ENCODE data around the gene WASF1. TPM values are rescaled to one million over a fixed set of nuclear protein-coding genes. Genes with fewer than 3 reads are reported as not detected.
"Not testable (repeated sequence)": the region's sequence is repeated elsewhere in the genome, so short reads cannot be mapped to it uniquely, and the experiment has no call there.

The WASF1 gene
- total and polyA plus RNA-seq, 2 experiments from 2014 or later: 15.8 to 24.6 TPM

- Histone ChIP-seq H3K4me1 (ENCODE audit: insufficient read depth) (no peaks in the 10 kb centered on the region), H2AFZ (no peak overlapping the region), H3K79me2 (no peaks in the 10 kb centered on the region), H3K9me2 (replicated peaks; ENCODE audit: insufficient read depth) (no peaks in the 10 kb centered on the region), H3K4me3 (no peak overlapping the region), H3K27me3 (no peaks in the 10 kb centered on the region), H4K20me1 (ENCODE audit: insufficient read depth, poor library complexity, severe bottlenecking) (no peaks in the 10 kb centered on the region), H3K4me2 (no peak overlapping the region), H3K9me3 (ENCODE audit: low read depth) (no peaks in the 10 kb centered on the region), H3K27ac (no peak overlapping the region), H3K36me3 (replicated peaks; ENCODE audit: insufficient read depth, low read depth) (no peaks in the 10 kb centered on the region)
- no peak for DNase-seq (ENCODE audit: low spot score)
- 100% methylated on average over 2 of the region's 2 CpGs for WGBS (ENCODE audit: low lambda C conversion rate, missing lambda C conversion rate)
- TF ChIP-seq CTCF (IDR thresholded peaks at IDR 0.05; ENCODE audit: poor library complexity) (no peak), EZH2phosphoT487 (IDR thresholded peaks at IDR 0.05; ENCODE audit: low read depth, severe bottlenecking, unreplicated experiment) (no peak), EZH2 (IDR thresholded peaks at IDR 0.05; ENCODE audit: borderline replicate concordance) (no peak)
Measured at GRCh38 chr6:110085285-110085684, 94.2 kb downstream of the WASF1 start.

- DNase-seq (ENCODE audit: low spot score): no peak
- Histone ChIP-seq H3K9me2 (replicated peaks; ENCODE audit: insufficient read depth) (no peaks in the 10 kb centered on the region), H3K4me1 (ENCODE audit: insufficient read depth) (no peaks in the 10 kb centered on the region), H3K27me3 (no peaks in the 10 kb centered on the region), H3K79me2 (no peaks in the 10 kb centered on the region), H3K4me2 (no peak overlapping the region), H2AFZ (no peak overlapping the region), H3K36me3 (replicated peaks; ENCODE audit: insufficient read depth, low read depth) (no peaks in the 10 kb centered on the region), H4K20me1 (ENCODE audit: insufficient read depth, poor library complexity, severe bottlenecking) (no peaks in the 10 kb centered on the region), H3K4me3 (no peak overlapping the region), H3K9me3 (ENCODE audit: low read depth) (no peaks in the 10 kb centered on the region), H3K27ac (no peak overlapping the region)
- TF ChIP-seq CTCF (IDR thresholded peaks at IDR 0.05; ENCODE audit: poor library complexity): no peak
- no peak for TF ChIP-seq EZH2 (IDR thresholded peaks at IDR 0.05; ENCODE audit: borderline replicate concordance)
- no peak for TF ChIP-seq EZH2phosphoT487 (IDR thresholded peaks at IDR 0.05; ENCODE audit: low read depth, severe bottlenecking, unreplicated experiment)
- WGBS (ENCODE audit: low lambda C conversion rate, missing lambda C conversion rate): 72% methylated on average over 1 of the region's 1 CpG
Measured at GRCh38 chr6:110083875-110084585, 95.4 kb downstream of the WASF1 start.

GRCh38 chr6:110075406-110075805, 104.1 kb downstream of the WASF1 start:
- no peak for TF ChIP-seq EZH2phosphoT487 (IDR thresholded peaks at IDR 0.05; ENCODE audit: low read depth, severe bottlenecking, unreplicated experiment)
- no peak for TF ChIP-seq CTCF (IDR thresholded peaks at IDR 0.05; ENCODE audit: poor library complexity)
- no peak for TF ChIP-seq EZH2 (IDR thresholded peaks at IDR 0.05; ENCODE audit: borderline replicate concordance)
- no peak overlapping the region for H2AFZ ChIP-seq

GRCh38 chr6:110073474-110073873, 106.0 kb downstream of the WASF1 start:
- H3K27ac ChIP-seq; H3K27me3 ChIP-seq; H3K9me2 ChIP-seq (replicated peaks; ENCODE audit: insufficient read depth); H2AFZ ChIP-seq; H3K4me3 ChIP-seq; H3K4me1 ChIP-seq (ENCODE audit: insufficient read depth); DNase-seq (ENCODE audit: low spot score); H3K79me2 ChIP-seq; H4K20me1 ChIP-seq (ENCODE audit: insufficient read depth, poor library complexity, severe bottlenecking); H3K4me2 ChIP-seq; H3K36me3 ChIP-seq (replicated peaks; ENCODE audit: insufficient read depth, low read depth); H3K9me3 ChIP-seq (ENCODE audit: low read depth): not testable (repeated sequence)

More at GRCh38 chr6:110075406-110075805, 104.1 kb downstream of the WASF1 start:
- WGBS (ENCODE audit: low lambda C conversion rate, missing lambda C conversion rate): 84% methylated on average over 1 of the region's 1 CpG
- Histone ChIP-seq H3K4me2 (no peak overlapping the region), H3K79me2 (no peaks in the 10 kb centered on the region), H3K9me2 (replicated peaks; ENCODE audit: insufficient read depth) (no peaks in the 10 kb centered on the region), H3K4me1 (ENCODE audit: insufficient read depth) (no peaks in the 10 kb centered on the region), H4K20me1 (ENCODE audit: insufficient read depth, poor library complexity, severe bottlenecking) (no peaks in the 10 kb centered on the region), H3K27ac (no peak overlapping the region), H3K36me3 (replicated peaks; ENCODE audit: insufficient read depth, low read depth) (no peaks in the 10 kb centered on the region), H3K9me3 (ENCODE audit: low read depth) (no peaks in the 10 kb centered on the region), H3K4me3 (no peak overlapping the region), H3K27me3 (no peaks in the 10 kb centered on the region)
- DNase-seq (ENCODE audit: low spot score): no peak
